CD4-positive, alpha-beta memory T cell (primary cell): ENCODE data around the gene GAB2. TPM values are rescaled to one million over a fixed set of nuclear protein-coding genes. Genes with fewer than 3 reads are reported as not detected.

Experiments
- CTCF ChIA-PET: fragments of 350-600 bp; sonication (Branson Sonifier 250); formaldehyde crosslinking; loops from one replicate; lab custom pipeline; 2021; ENCODE audit warnings: inconsistent platforms; ENCODE audit not compliant: partially characterized antibody; lab: Charles Lee
- POLR2A ChIA-PET: fragments of 350-600 bp; sonication (Branson Sonifier 250); formaldehyde crosslinking; loops from one replicate; lab custom pipeline; 2021; ENCODE audit not compliant: partially characterized antibody; lab: Charles Lee
- DNase-seq, 5 donors: peaks; one replicate each; pipeline versions ENCODE4 v3.0.0 to v3.0.0-alpha.2; 2020 to 2022; ENCODE audit warnings: mixed read lengths in 1 of 5
- H3K27ac ChIP-seq: one replicate; pipeline ENCODE4 v1.7.0; 2013; ENCODE audit warnings: low read depth, low read length
- H3K27me3 ChIP-seq: 2 replicates; pipeline ENCODE4 v1.7.0; 2013; ENCODE audit warnings: mild to moderate bottlenecking, low read length, moderate library complexity; ENCODE audit not compliant: insufficient read depth
- H3K36me3 ChIP-seq: 2 replicates; pipeline ENCODE4 v1.7.0; 2013; ENCODE audit warnings: mild to moderate bottlenecking, low read length, moderate library complexity; ENCODE audit not compliant: insufficient read depth
- H3K4me1 ChIP-seq: 2 replicates; pipeline ENCODE4 v1.7.0; 2013; ENCODE audit warnings: mild to moderate bottlenecking, low read length, moderate library complexity; ENCODE audit not compliant: insufficient read depth
- H3K4me3 ChIP-seq, 2 donors: one replicate each; pipeline ENCODE4 v1.7.0; 2013; ENCODE audit warnings: low read length in 2 of 2, mild to moderate bottlenecking in 1 of 2
- H3K9me3 ChIP-seq, 2 donors: one replicate each; pipeline ENCODE4 v1.7.0; 2013; ENCODE audit warnings: low read length in 2 of 2, control low read depth in 1 of 2; ENCODE audit not compliant: control insufficient read depth in 1 of 2
- H3K27ac Mint-ChIP-seq, 7 donors: one replicate each; pipeline ENCODE4 v1.8.0; 2020 to 2021; ENCODE audit warnings: mixed read lengths in 7 of 7, mild to moderate bottlenecking in 6 of 7, inconsistent platforms in 3 of 7, moderate library complexity in 3 of 7
- H3K27me3 Mint-ChIP-seq, 2 donors: one replicate each; pipeline ENCODE4 v1.8.0; 2020 to 2021; ENCODE audit warnings: mixed read lengths in 2 of 2
- H3K36me3 Mint-ChIP-seq, 2 donors: one replicate each; pipeline ENCODE4 v1.8.0; 2020 to 2021; ENCODE audit warnings: mixed read lengths in 2 of 2, inconsistent platforms in 1 of 2, mild to moderate bottlenecking in 1 of 2
- H3K4me1 Mint-ChIP-seq, 4 donors: one replicate each; pipeline ENCODE4 v1.8.0; 2020 to 2021; ENCODE audit warnings: mixed read lengths in 4 of 4, mild to moderate bottlenecking in 1 of 4
- H3K4me3 Mint-ChIP-seq, 8 donors: one replicate each; pipeline ENCODE4 v1.8.0; 2020 to 2021; ENCODE audit warnings: mixed read lengths in 8 of 8, mild to moderate bottlenecking in 7 of 8, moderate library complexity in 6 of 8, inconsistent platforms in 3 of 8
- H3K9me3 Mint-ChIP-seq, 8 donors: one replicate each; pipeline ENCODE4 v1.8.0; 2020 to 2021; ENCODE audit warnings: mixed read lengths in 8 of 8, mild to moderate bottlenecking in 5 of 8, inconsistent platforms in 3 of 8, moderate library complexity in 1 of 8
- intact Hi-C: fragments of 100-400 bp; cut with micrococcal nuclease; formaldehyde crosslinking; loops from one replicate; pipeline ENCODE4 v1.15.1; 2023
- polyA plus RNA-seq, 2 donors: library from polyadenylated mRNA; unstranded; fragments of 300-500 nt; fragmentation: Illumina TruSeq; gene quantifications; one replicate each; pipeline ENCODE4 v1.2.3, GENCODE V29; 2021
- total RNA-seq, 2 experiments: library from RNA; stranded (reverse); gene quantifications; one replicate each; pipeline ENCODE4 v1.2.3, GENCODE V29; 2021

GAB2 gene
- total and polyA plus RNA-seq, 4 experiments from 2014 or later = 0.05 to 6.7 (median 3.1) TPM

- Histone ChIP-seq H3K4me3 (no peak overlapping the region), H3K27ac (no peak overlapping the region), H3K27me3 (no peaks in the 10 kb centered on the region), H3K36me3 (no peaks in the 10 kb centered on the region), H3K4me1 (no peaks in the 10 kb centered on the region), H3K9me3 (no peaks in the 10 kb centered on the region)
- no peaks in the 10 kb centered on the region for H3K9me3 Mint-ChIP-seq
- no peak overlapping the region for H3K27ac Mint-ChIP-seq
- intact Hi-C loops = no loop called here
- POLR2A ChIA-PET = no interaction called here
- no peak overlapping the region for H3K4me3 Mint-ChIP-seq
- no peaks in the 10 kb centered on the region for H3K36me3 Mint-ChIP-seq
- no peaks in the 10 kb centered on the region for H3K27me3 Mint-ChIP-seq
- DNase-seq = no peak
- CTCF ChIA-PET = interaction anchor here (1.7 kb wide), 1 partner anchor 302 kb away, joined by 3 read pairs; no protein-coding TSS in a partner anchor
- H3K4me1 Mint-ChIP-seq = peaks cover 0 to 4% (median 0%) of the 10 kb centered on the region in 4 donors
These were observed 155.4 kb downstream of the GAB2 start for GRCh38 chr11:78262238-78262637.

GRCh38 chr11:78261828-78262227, 155.8 kb downstream of the GAB2 start:
- Histone ChIP-seq H3K4me3 (no peak overlapping the region), H3K4me1 (no peaks in the 10 kb centered on the region), H3K27ac (no peak overlapping the region), H3K9me3 (no peaks in the 10 kb centered on the region), H3K36me3 (no peaks in the 10 kb centered on the region), H3K27me3 (no peaks in the 10 kb centered on the region)
- no peaks in the 10 kb centered on the region for H3K36me3 Mint-ChIP-seq
- H3K27ac Mint-ChIP-seq = no peak overlapping the region
- H3K9me3 Mint-ChIP-seq = no peaks in the 10 kb centered on the region
- peaks cover 0 to 4% (median 0%) of the 10 kb centered on the region in 4 donors for H3K4me1 Mint-ChIP-seq
- POLR2A ChIA-PET = no interaction called here
- H3K27me3 Mint-ChIP-seq = no peaks in the 10 kb centered on the region
- H3K4me3 Mint-ChIP-seq = no peak overlapping the region
- CTCF ChIA-PET = interaction anchor here (1.7 kb wide), 1 partner anchor 303 kb away, joined by 3 read pairs; no protein-coding TSS in a partner anchor
- no peak for DNase-seq
- intact Hi-C loops = no loop called here

GRCh38 chr11:78261367-78261766, 156.3 kb downstream of the GAB2 start:
- Mint-ChIP-seq H3K9me3 (no peaks in the 10 kb centered on the region), H3K27me3 (no peaks in the 10 kb centered on the region), H3K27ac (no peak overlapping the region), H3K4me1 (peaks cover 0 to 1% (median 0%) of the 10 kb centered on the region in 4 donors), H3K36me3 (no peaks in the 10 kb centered on the region), H3K4me3 (no peak overlapping the region)
- Histone ChIP-seq H3K9me3 (no peaks in the 10 kb centered on the region), H3K36me3 (no peaks in the 10 kb centered on the region), H3K4me1 (no peaks in the 10 kb centered on the region), H3K4me3 (no peak overlapping the region), H3K27ac (no peak overlapping the region), H3K27me3 (no peaks in the 10 kb centered on the region)
- ChIA-PET POLR2A (no interaction called here), CTCF (interaction anchor here (1.7 kb wide), 1 partner anchor 303 kb away, joined by 3 read pairs; no protein-coding TSS in a partner anchor)
- no peak for DNase-seq
- intact Hi-C loops = no loop called here

GRCh38 chr11:78259777-78260487, 157.7 kb downstream of the GAB2 start:
- ChIA-PET CTCF (no interaction called here), POLR2A (no interaction called here)
- Mint-ChIP-seq H3K27me3 (no peaks in the 10 kb centered on the region), H3K27ac (no peak overlapping the region), H3K4me3 (no peak overlapping the region), H3K36me3 (no peaks in the 10 kb centered on the region), H3K9me3 (no peaks in the 10 kb centered on the region), H3K4me1 (no peaks in the 10 kb centered on the region)
- H3K9me3 ChIP-seq = no peaks in the 10 kb centered on the region
- H3K27me3 ChIP-seq = no peaks in the 10 kb centered on the region
- no peak overlapping the region for H3K27ac ChIP-seq
- no peaks in the 10 kb centered on the region for H3K36me3 ChIP-seq
- H3K4me3 ChIP-seq = no peak overlapping the region
- H3K4me1 ChIP-seq = no peaks in the 10 kb centered on the region
- intact Hi-C loops = no loop called here
- no peak for DNase-seq

- no peaks in the 10 kb centered on the region for H3K36me3 Mint-ChIP-seq
- no peaks in the 10 kb centered on the region for H3K36me3 ChIP-seq
- H3K9me3 ChIP-seq = no peaks in the 10 kb centered on the region
- no peaks in the 10 kb centered on the region for H3K27me3 Mint-ChIP-seq
- CTCF ChIA-PET = no interaction called here
- no peak overlapping the region for H3K27ac Mint-ChIP-seq
- H3K4me3 ChIP-seq = no peak overlapping the region
- intact Hi-C loops = no loop called here
- H3K4me1 Mint-ChIP-seq = no peaks in the 10 kb centered on the region
- H3K27ac ChIP-seq = no peak overlapping the region
- H3K9me3 Mint-ChIP-seq = no peaks in the 10 kb centered on the region
- POLR2A ChIA-PET = no interaction called here
- DNase-seq = no peak
- no peaks in the 10 kb centered on the region for H3K4me1 ChIP-seq
- H3K27me3 ChIP-seq = no peaks in the 10 kb centered on the region
- no peak overlapping the region for H3K4me3 Mint-ChIP-seq
These were observed 160.0 kb downstream of the GAB2 start for GRCh38 chr11:78257654-78258053.

GRCh38 chr11:78256962-78257361, 160.7 kb downstream of the GAB2 start:
- H3K9me3 ChIP-seq = no peaks in the 10 kb centered on the region
- Mint-ChIP-seq H3K9me3 (peaks cover 0 to 1% (median 0%) of the 10 kb centered on the region in 8 donors), H3K4me3 (no peak overlapping the region), H3K36me3 (no peaks in the 10 kb centered on the region), H3K27me3 (no peaks in the 10 kb centered on the region), H3K27ac (no peak overlapping the region), H3K4me1 (no peaks in the 10 kb centered on the region)
- DNase-seq = no peak
- no peak overlapping the region for H3K27ac ChIP-seq
- ChIA-PET POLR2A (no interaction called here), CTCF (no interaction called here)
- no peaks in the 10 kb centered on the region for H3K36me3 ChIP-seq
- no peaks in the 10 kb centered on the region for H3K27me3 ChIP-seq
- no peaks in the 10 kb centered on the region for H3K4me1 ChIP-seq
- no peak overlapping the region for H3K4me3 ChIP-seq
- intact Hi-C loops = no loop called here

- peaks cover 0 to 1% (median 0%) of the 10 kb centered on the region in 8 donors for H3K9me3 Mint-ChIP-seq
- no peak for DNase-seq
- H3K27ac ChIP-seq = no peak overlapping the region
- no peaks in the 10 kb centered on the region for H3K36me3 Mint-ChIP-seq
- no peaks in the 10 kb centered on the region for H3K4me1 Mint-ChIP-seq
- no peaks in the 10 kb centered on the region for H3K36me3 ChIP-seq
- H3K4me3 ChIP-seq = no peak overlapping the region
- POLR2A ChIA-PET = no interaction called here
- CTCF ChIA-PET = no interaction called here
- intact Hi-C loops = no loop called here
- H3K4me3 Mint-ChIP-seq = no peak overlapping the region
- no peaks in the 10 kb centered on the region for H3K9me3 ChIP-seq
- H3K4me1 ChIP-seq = no peaks in the 10 kb centered on the region
- no peaks in the 10 kb centered on the region for H3K27me3 ChIP-seq
- H3K27ac Mint-ChIP-seq = no peak overlapping the region
- H3K27me3 Mint-ChIP-seq = no peaks in the 10 kb centered on the region
These were observed 161.7 kb downstream of the GAB2 start for GRCh38 chr11:78255919-78256318.
